HepG2 (cell line): ENCODE measurements around the gene FBXO33. TPM values are rescaled to one million over a fixed set of nuclear protein-coding genes. Genes with fewer than 3 reads are reported as not detected.
"Not testable (repeated sequence)": the region's sequence is repeated elsewhere in the genome, so short reads cannot be mapped to it uniquely, and the experiment has no call there.

ENCODE experiments used
- ATAC-seq: fragments of 200-7000 bp; cut with Tn5 transposase; 3 replicates; pipeline ENCODE4 v1.9.1; 2020; ENCODE audit warnings: mild to moderate bottlenecking, moderate library complexity
- BruUV-seq: library from RNA; stranded (reverse); fragments of 400-500 nt; replicated peaks from 2 replicates; lab custom pipeline; 2021; lab: Mats Ljungman, UMichigan
- CTCF ChIA-PET: fragments of 300-600 bp; formaldehyde crosslinking; extraction: SDS; loops from one replicate; lab custom pipeline; 2021; ENCODE audit warnings: low total read pairs, inconsistent platforms, low intra/inter-chr PET ratio; lab: Yijun Ruan, JAX
- POLR2A ChIA-PET: fragments of 350-600 bp; sonication (Branson Sonifier 250); formaldehyde crosslinking; loops from one replicate; lab custom pipeline; 2020; ENCODE audit warnings: antibody characterized with exemption, inconsistent platforms; lab: Yijun Ruan, JAX
- DNase-seq: peaks from one replicate; pipeline ENCODE4 v3.0.0-alpha.2; 2015; ENCODE audit warnings: low spot score
- FAIRE-seq: peaks from 3 replicates; lab custom pipeline; 2011; peaks lifted over from hg19 to GRCh38; lab: Jason Lieb, UNC
- H2AFZ ChIP-seq: one replicate; pipeline ENCODE4 v1.6.1; 2011; ENCODE audit warnings: low read length, inconsistent platforms
- H3K27ac ChIP-seq: fragments of 300-600 bp; 3 replicates; pipeline ENCODE4 v1.8.0; 2011; ENCODE audit warnings: mixed run types, mild to moderate bottlenecking, mixed read lengths, low read length, inconsistent platforms; ENCODE audit not compliant: insufficient read depth; ENCODE audit errors: extremely low read length
- H3K27me3 ChIP-seq, 2 experiments: fragments of 200-600 bp in 1 of 2; 2 replicates in 1 of 2; 3 replicates in 1 of 2; pipeline versions ENCODE4 v1.6.0 to v1.8.0; 2011; ENCODE audit warnings: low read length in 2 of 2, mild to moderate bottlenecking in 2 of 2, moderate library complexity in 2 of 2, inconsistent platforms in 1 of 2; ENCODE audit not compliant: insufficient read depth in 2 of 2, control insufficient read depth in 1 of 2
- H3K36me3 ChIP-seq, 2 experiments: fragments of 200-600 bp in 1 of 2; replicated peaks in 1 of 2; 2 replicates in 1 of 2; 3 replicates in 1 of 2; pipeline versions ENCODE4 v1.5.1 to v1.8.0; 2011; ENCODE audit warnings: low read length in 2 of 2, inconsistent platforms in 1 of 2; ENCODE audit not compliant: insufficient read depth in 2 of 2, control insufficient read depth in 1 of 2
- H3K4me1 ChIP-seq: 2 replicates; pipeline ENCODE4 v1.5.1; 2012; ENCODE audit warnings: low read length, inconsistent platforms; ENCODE audit not compliant: insufficient read depth
- H3K4me2 ChIP-seq: 2 replicates; pipeline ENCODE4 v1.6.0; 2011; ENCODE audit warnings: low read depth, low read length, inconsistent platforms
- H3K4me3 ChIP-seq, 3 experiments: fragments of 200-600 bp in 1 of 3; sonication (generic), shearing (Covaris generic) in 1 of 3; replicated peaks in 1 of 3; 2 replicates each; pipeline ENCODE4 v1.5.1; 2011 to 2016; ENCODE audit warnings: low read length in 3 of 3, inconsistent platforms in 2 of 3, low read depth in 2 of 3, mild to moderate bottlenecking in 2 of 3, control low read depth in 1 of 3, mixed read lengths in 1 of 3; ENCODE audit not compliant: insufficient read depth in 1 of 3
- H3K79me2 ChIP-seq: one replicate; pipeline ENCODE4 v1.6.1; 2011; ENCODE audit warnings: low read length, inconsistent platforms; ENCODE audit not compliant: insufficient read depth
- H3K9ac ChIP-seq: 2 replicates; pipeline ENCODE4 v1.6.0; 2011; ENCODE audit warnings: mild to moderate bottlenecking, low read depth, low read length, inconsistent platforms; ENCODE audit not compliant: insufficient read depth
- H3K9me3 ChIP-seq: 2 replicates; pipeline ENCODE4 v1.5.1; 2012; ENCODE audit warnings: mild to moderate bottlenecking, low read length
- H4K20me1 ChIP-seq: 2 replicates; pipeline ENCODE4 v1.6.0; 2011; ENCODE audit warnings: inconsistent platforms, mild to moderate bottlenecking, low read length, moderate library complexity; ENCODE audit not compliant: insufficient read depth
- GMEB1 ChIP-seq: sonication (generic); formaldehyde crosslinking; IDR thresholded peaks from 2 replicates; pipeline ENCODE4 v1.5.1; 2020; ENCODE audit warnings: missing genetic modification reagents, mild to moderate bottlenecking, borderline replicate concordance
- ZNF354B ChIP-seq: sonication (generic); formaldehyde crosslinking; IDR thresholded peaks from 2 replicates; pipeline ENCODE4 v1.8.0; 2022; ENCODE audit warnings: mild to moderate bottlenecking, missing genetic modification reagents
- WGBS: methylation state at CpG from one replicate; pipeline ENCODE4 v1.1.6; 2017; ENCODE audit warnings: low lambda C conversion rate; 5-methylcytosine and 5-hydroxymethylcytosine counted together
- in situ Hi-C: cut with HindIII; loops from 2 replicates; pipeline ENCODE4 v1.10.0; 2017; ENCODE audit warnings: low pct_unique_long_range_greater_than_20kb; ENCODE audit not compliant: extremely low pct_ligation_motif_present
- intact Hi-C: fragments of 100-400 bp; cut with micrococcal nuclease; formaldehyde crosslinking; loops from one replicate; pipeline ENCODE4 v1.10.0; 2022; ENCODE audit not compliant: unreplicated experiment
- polyA plus RNA-seq, 8 experiments: library from polyadenylated mRNA; depleted of rRNA in 3 of 8; stranded (reverse) in 7 of 8; unstranded in 1 of 8; fragments of >200 nt; fragmentation: Illumina TruSeq in 4 of 8; extraction: Trizol in 4 of 8; gene quantifications; 2 replicates each; pipeline versions ENCODE4 v1.2.1 to v1.2.3, GENCODE V29; 2011 to 2016; ENCODE audit warnings: low read depth in 4 of 8, missing spikeins in 1 of 8, mixed read lengths in 1 of 8; ENCODE audit not compliant: insufficient read depth in 1 of 8
- total RNA-seq, 5 experiments: library from RNA; depleted of rRNA; stranded (reverse); fragments of >200 nt; fragmentation: Illumina TruSeq; extraction: Trizol; gene quantifications; 2 replicates each; pipeline ENCODE4 v1.2.3, GENCODE V29; 2016; ENCODE audit warnings: low read depth in 1 of 5
- TF ChIP-seq, protein P1 (sequence below): sonication (generic); formaldehyde crosslinking; conservative IDR thresholded peaks from 2 replicates; pipeline ENCODE4 v1.4.0; 2020; ENCODE audit warnings: missing genetic modification reagents

FBXO33 gene
- total and polyA plus RNA-seq, 2 of the 13 experiments (the other 11 are each of a cell fraction or from before 2014, with no cell fraction given): 15.5 to 16.9 TPM

- WGBS: 95% methylated on average over 5 of the region's 5 CpGs
These were observed 70.7 kb downstream of the FBXO33 start for GRCh38 chr14:39361556-39361955.

GRCh38 chr14:39360316-39360715, 71.9 kb downstream of the FBXO33 start:
- Histone ChIP-seq H3K27ac (no peak overlapping the region), H3K9ac (no peak overlapping the region), H3K36me3 (peaks cover 7 to 9% of the 10 kb centered on the region in 2 experiments; a peak in 4 of 5 replicates), H3K4me1 (0 out of 2 replicates have a peak, but pooled peaks cover 8% of the 10 kb centered on the region), H3K9me3 (peaks cover 7% of the 10 kb centered on the region; the same call in 1 of the 2 replicates), H3K4me2 (no peak overlapping the region), H3K27me3 (no peaks in the 10 kb centered on the region), H3K4me3 (no peak overlapping the region), H3K79me2 (peaks cover 5% of the 10 kb centered on the region), H2AFZ (no peak overlapping the region), H4K20me1 (no peaks in the 10 kb centered on the region)
- no TSS peak for BruUV-seq
- DNase-seq: no peak
- in situ Hi-C loops (no loop called here), intact Hi-C loops (no loop called here)
- ChIA-PET POLR2A (no interaction called here), CTCF (no interaction called here)
- ATAC-seq: no peak
- FAIRE-seq: no peak
- TF ChIP-seq, protein P1, sequence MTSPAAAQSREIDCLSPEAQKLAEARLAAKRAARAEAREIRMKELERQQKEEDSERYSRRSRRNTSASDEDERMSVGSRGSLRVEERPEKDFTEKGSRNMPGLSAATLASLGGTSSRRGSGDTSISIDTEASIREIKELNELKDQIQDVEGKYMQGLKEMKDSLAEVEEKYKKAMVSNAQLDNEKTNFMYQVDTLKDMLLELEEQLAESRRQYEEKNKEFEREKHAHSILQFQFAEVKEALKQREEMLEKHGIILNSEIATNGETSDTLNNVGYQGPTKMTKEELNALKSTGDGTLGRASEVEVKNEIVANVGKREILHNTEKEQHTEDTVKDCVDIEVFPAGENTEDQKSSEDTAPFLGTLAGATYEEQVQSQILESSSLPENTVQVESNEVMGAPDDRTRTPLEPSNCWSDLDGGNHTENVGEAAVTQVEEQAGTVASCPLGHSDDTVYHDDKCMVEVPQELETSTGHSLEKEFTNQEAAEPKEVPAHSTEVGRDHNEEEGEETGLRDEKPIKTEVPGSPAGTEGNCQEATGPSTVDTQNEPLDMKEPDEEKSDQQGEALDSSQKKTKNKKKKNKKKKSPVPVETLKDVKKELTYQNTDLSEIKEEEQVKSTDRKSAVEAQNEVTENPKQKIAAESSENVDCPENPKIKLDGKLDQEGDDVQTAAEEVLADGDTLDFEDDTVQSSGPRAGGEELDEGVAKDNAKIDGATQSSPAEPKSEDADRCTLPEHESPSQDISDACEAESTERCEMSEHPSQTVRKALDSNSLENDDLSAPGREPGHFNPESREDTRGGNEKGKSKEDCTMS (CRISPR knock-in tag): no peak

More at GRCh38 chr14:39361556-39361955, 70.7 kb downstream of the FBXO33 start:
- in situ Hi-C loops, H3K9me3 ChIP-seq, H3K27ac ChIP-seq, H3K27me3 ChIP-seq, H3K4me1 ChIP-seq, FAIRE-seq, H3K9ac ChIP-seq, POLR2A ChIA-PET, ATAC-seq, CTCF ChIA-PET, BruUV-seq, intact Hi-C loops, H3K4me2 ChIP-seq, H3K36me3 ChIP-seq, H2AFZ ChIP-seq, DNase-seq, H4K20me1 ChIP-seq, H3K4me3 ChIP-seq: not testable (repeated sequence)
- TF ChIP-seq GMEB1 (CRISPR knock-in tag): 0 out of 2 replicates have a peak, but pooled peaks have one; percentile 22
- TF ChIP-seq ZNF354B: 0 out of 2 replicates have a peak, but pooled peaks have one; percentile 18
- H3K79me2 ChIP-seq: peaks cover 12% of the 10 kb centered on the region
